ENCODE data around the gene SCGB3A1.

Gene SCGB3A1

GRCh38 chr5:180636016-180636402 is 44.7 kb upstream of the SCGB3A1 start:
- DNase-seq (ENCODE audit: low read depth, low spot score) = no peak
- no peaks in the 10 kb centered on the region for H3K9me3 ChIP-seq (ENCODE audit: insufficient read depth, low read length)
- no peak for TF ChIP-seq YY1 (IDR thresholded peaks at IDR 0.05; ENCODE audit: insufficient read depth, insufficient read length)
- TF ChIP-seq ZNF274 (IDR thresholded peaks at IDR 0.05; ENCODE audit: low read depth, low read length) = no peak
- no peak for TF ChIP-seq SUZ12 (IDR thresholded peaks at IDR 0.05; ENCODE audit: extremely low read depth, insufficient read depth, insufficient read length)
- H3K4me3 ChIP-seq (ENCODE audit: insufficient read length, low read depth) = no peak overlapping the region
- H3K27me3 ChIP-seq (ENCODE audit: insufficient read depth, insufficient read length) = no peaks in the 10 kb centered on the region
- no peak overlapping the region for H3K9ac ChIP-seq (ENCODE audit: insufficient read length, low read depth)
- peaks cover 19% of the 10 kb centered on the region for H3K4me1 ChIP-seq (ENCODE audit: insufficient read depth, insufficient read length)
- no peaks in the 10 kb centered on the region for H3K36me3 ChIP-seq (ENCODE audit: insufficient read depth, insufficient read length, low read length)

GRCh38 chr5:180633283-180634177 is 42.2 kb upstream of the SCGB3A1 start:
- no peak for TF ChIP-seq YY1 (IDR thresholded peaks at IDR 0.05; ENCODE audit: insufficient read depth, insufficient read length)
- TF ChIP-seq SUZ12 (IDR thresholded peaks at IDR 0.05; ENCODE audit: extremely low read depth, insufficient read depth, insufficient read length) = no peak
- TF ChIP-seq ZNF274 (IDR thresholded peaks at IDR 0.05; ENCODE audit: low read depth, low read length) = no peak
- no peaks in the 10 kb centered on the region for H3K9me3 ChIP-seq (ENCODE audit: insufficient read depth, low read length)

GRCh38 chr5:180632768-180633167 is 41.5 kb upstream of the SCGB3A1 start:
- Histone ChIP-seq H3K27me3 (ENCODE audit: insufficient read depth, insufficient read length) (no peaks in the 10 kb centered on the region), H3K36me3 (ENCODE audit: insufficient read depth, insufficient read length, low read length) (no peaks in the 10 kb centered on the region), H3K9ac (ENCODE audit: insufficient read length, low read depth) (no peak overlapping the region), H3K4me1 (ENCODE audit: insufficient read depth, insufficient read length) (peaks cover 18% of the 10 kb centered on the region), H3K4me3 (ENCODE audit: insufficient read length, low read depth) (no peak overlapping the region), H3K9me3 (ENCODE audit: insufficient read depth, low read length) (no peaks in the 10 kb centered on the region)
- DNase-seq (ENCODE audit: low read depth, low spot score) = no peak
- no peak for TF ChIP-seq YY1 (IDR thresholded peaks at IDR 0.05; ENCODE audit: insufficient read depth, insufficient read length)
- no peak for TF ChIP-seq SUZ12 (IDR thresholded peaks at IDR 0.05; ENCODE audit: extremely low read depth, insufficient read depth, insufficient read length)
- TF ChIP-seq ZNF274 (IDR thresholded peaks at IDR 0.05; ENCODE audit: low read depth, low read length) = no peak

More at GRCh38 chr5:180633283-180634177, 42.2 kb upstream of the SCGB3A1 start:
- H3K4me1 ChIP-seq (ENCODE audit: insufficient read depth, insufficient read length) = peaks cover 15% of the 10 kb centered on the region
- no peaks in the 10 kb centered on the region for H3K27me3 ChIP-seq (ENCODE audit: insufficient read depth, insufficient read length)
- H3K36me3 ChIP-seq (ENCODE audit: insufficient read depth, insufficient read length, low read length) = no peaks in the 10 kb centered on the region
- no peak overlapping the region for H3K9ac ChIP-seq (ENCODE audit: insufficient read length, low read depth)
- no peak for DNase-seq (ENCODE audit: low read depth, low spot score)
- H3K4me3 ChIP-seq (ENCODE audit: insufficient read length, low read depth) = no peak overlapping the region

- H3K4me3 ChIP-seq (ENCODE audit: insufficient read length, low read depth) = no peak overlapping the region
- no peaks in the 10 kb centered on the region for H3K9me3 ChIP-seq (ENCODE audit: insufficient read depth, low read length)
- H3K27me3 ChIP-seq (ENCODE audit: insufficient read depth, insufficient read length) = no peaks in the 10 kb centered on the region
- peaks cover 18% of the 10 kb centered on the region for H3K4me1 ChIP-seq (ENCODE audit: insufficient read depth, insufficient read length)
- H3K36me3 ChIP-seq (ENCODE audit: insufficient read depth, insufficient read length, low read length) = no peaks in the 10 kb centered on the region
- DNase-seq (ENCODE audit: low read depth, low spot score) = no peak
- no peak overlapping the region for H3K9ac ChIP-seq (ENCODE audit: insufficient read length, low read depth)
- TF ChIP-seq ZNF274 (IDR thresholded peaks at IDR 0.05; ENCODE audit: low read depth, low read length) = no peak
- TF ChIP-seq SUZ12 (IDR thresholded peaks at IDR 0.05; ENCODE audit: extremely low read depth, insufficient read depth, insufficient read length) = no peak
- no peak for TF ChIP-seq YY1 (IDR thresholded peaks at IDR 0.05; ENCODE audit: insufficient read depth, insufficient read length)
Observed at GRCh38 chr5:180631549-180632383, 40.5 kb upstream of the SCGB3A1 start.

- Histone ChIP-seq H3K9me3 (ENCODE audit: insufficient read depth, low read length) (no peaks in the 10 kb centered on the region), H3K4me1 (ENCODE audit: insufficient read depth, insufficient read length) (peaks cover 18% of the 10 kb centered on the region), H3K36me3 (ENCODE audit: insufficient read depth, insufficient read length, low read length) (no peaks in the 10 kb centered on the region), H3K4me3 (ENCODE audit: insufficient read length, low read depth) (no peak overlapping the region), H3K9ac (ENCODE audit: insufficient read length, low read depth) (no peak overlapping the region), H3K27me3 (ENCODE audit: insufficient read depth, insufficient read length) (no peaks in the 10 kb centered on the region)
- DNase-seq (ENCODE audit: low read depth, low spot score) = no peak
- TF ChIP-seq ZNF274 (IDR thresholded peaks at IDR 0.05; ENCODE audit: low read depth, low read length) = no peak
- no peak for TF ChIP-seq YY1 (IDR thresholded peaks at IDR 0.05; ENCODE audit: insufficient read depth, insufficient read length)
- no peak for TF ChIP-seq SUZ12 (IDR thresholded peaks at IDR 0.05; ENCODE audit: extremely low read depth, insufficient read depth, insufficient read length)
Observed at GRCh38 chr5:180630426-180630825, 39.1 kb upstream of the SCGB3A1 start.

GRCh38 chr5:180629831-180630382 is 38.6 kb upstream of the SCGB3A1 start:
- Histone ChIP-seq H3K9ac (ENCODE audit: insufficient read length, low read depth) (no peak overlapping the region), H3K9me3 (ENCODE audit: insufficient read depth, low read length) (no peaks in the 10 kb centered on the region), H3K4me3 (ENCODE audit: insufficient read length, low read depth) (no peak overlapping the region), H3K36me3 (ENCODE audit: insufficient read depth, insufficient read length, low read length) (no peaks in the 10 kb centered on the region), H3K4me1 (ENCODE audit: insufficient read depth, insufficient read length) (peaks cover 18% of the 10 kb centered on the region), H3K27me3 (ENCODE audit: insufficient read depth, insufficient read length) (no peaks in the 10 kb centered on the region)
- no peak for TF ChIP-seq YY1 (IDR thresholded peaks at IDR 0.05; ENCODE audit: insufficient read depth, insufficient read length)
- TF ChIP-seq ZNF274 (IDR thresholded peaks at IDR 0.05; ENCODE audit: low read depth, low read length) = no peak
- no peak for TF ChIP-seq SUZ12 (IDR thresholded peaks at IDR 0.05; ENCODE audit: extremely low read depth, insufficient read depth, insufficient read length)
- DNase-seq (ENCODE audit: low read depth, low spot score) = no peak
